MM.1S (cell line): ENCODE data around the gene SLIT3.

Experiments
- EZH2 ChIP-seq: fragments of 300-600 bp; sonication (generic); optimal IDR thresholded peaks from 2 replicates; pipeline ENCODE3; 2017; ENCODE audit warnings: low read depth, mild to moderate bottlenecking, antibody characterized with exemption, low read length, mixed read lengths
- TF ChIP-seq, protein P1 (sequence below): fragments of 300-600 bp; sonication (generic); IDR thresholded peaks from 2 replicates; pipeline ENCODE4 v1.5.1; 2016; ENCODE audit warnings: antibody characterized with exemption, low read length, mixed read lengths

DNA sequence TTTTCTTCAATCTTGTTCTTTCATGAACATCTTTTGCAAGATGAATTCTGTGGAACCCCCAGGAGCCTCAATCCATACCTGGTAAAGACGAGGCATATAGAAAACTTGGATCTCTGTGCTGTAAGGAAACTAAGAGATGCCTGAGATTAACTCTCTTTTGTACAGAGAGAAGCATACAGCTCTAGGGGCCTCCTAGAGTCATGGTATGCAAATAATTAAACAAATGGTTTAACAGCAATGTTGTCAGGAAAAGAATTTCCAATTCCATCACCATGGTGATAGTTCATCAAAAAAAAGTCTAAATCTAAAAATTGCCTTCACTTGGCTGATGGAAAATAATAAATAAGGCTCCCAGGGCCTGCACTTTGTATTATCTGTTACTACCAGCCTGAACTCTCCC, 275.4 kb downstream of the SLIT3 start:
- TF ChIP-seq, protein P1, sequence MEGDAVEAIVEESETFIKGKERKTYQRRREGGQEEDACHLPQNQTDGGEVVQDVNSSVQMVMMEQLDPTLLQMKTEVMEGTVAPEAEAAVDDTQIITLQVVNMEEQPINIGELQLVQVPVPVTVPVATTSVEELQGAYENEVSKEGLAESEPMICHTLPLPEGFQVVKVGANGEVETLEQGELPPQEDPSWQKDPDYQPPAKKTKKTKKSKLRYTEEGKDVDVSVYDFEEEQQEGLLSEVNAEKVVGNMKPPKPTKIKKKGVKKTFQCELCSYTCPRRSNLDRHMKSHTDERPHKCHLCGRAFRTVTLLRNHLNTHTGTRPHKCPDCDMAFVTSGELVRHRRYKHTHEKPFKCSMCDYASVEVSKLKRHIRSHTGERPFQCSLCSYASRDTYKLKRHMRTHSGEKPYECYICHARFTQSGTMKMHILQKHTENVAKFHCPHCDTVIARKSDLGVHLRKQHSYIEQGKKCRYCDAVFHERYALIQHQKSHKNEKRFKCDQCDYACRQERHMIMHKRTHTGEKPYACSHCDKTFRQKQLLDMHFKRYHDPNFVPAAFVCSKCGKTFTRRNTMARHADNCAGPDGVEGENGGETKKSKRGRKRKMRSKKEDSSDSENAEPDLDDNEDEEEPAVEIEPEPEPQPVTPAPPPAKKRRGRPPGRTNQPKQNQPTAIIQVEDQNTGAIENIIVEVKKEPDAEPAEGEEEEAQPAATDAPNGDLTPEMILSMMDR = no peak
- TF ChIP-seq EZH2 = no peak
